ENCODE measurements around the gene TNIP3. TPM values are rescaled to one million over a fixed set of nuclear protein-coding genes. Genes with fewer than 3 reads are reported as not detected.

The TNIP3 gene
- total and polyA plus RNA-seq, 2 donors (not counting 1 experiment from before 2014, with no cell fraction given): 0.50 to 0.51 TPM

GRCh38 chr4:121100093-121100775, 63.9 kb downstream of the TNIP3 start:
- Histone ChIP-seq H3K36me3 (ENCODE audit: control insufficient read depth, insufficient read depth, low read length) (no peaks in the 10 kb centered on the region), H4K20me1 (ENCODE audit: control insufficient read depth, extremely low read depth, insufficient read depth, low read length) (no peaks in the 10 kb centered on the region), H3K27me3 (ENCODE audit: control insufficient read depth, insufficient read depth, low read length) (no peaks in the 10 kb centered on the region), H3K27ac (ENCODE audit: insufficient read depth, low read length) (no peak overlapping the region), H3K79me2 (ENCODE audit: control insufficient read depth, insufficient read depth, low read length) (no peaks in the 10 kb centered on the region), H3K9me3 (ENCODE audit: control insufficient read depth, insufficient read depth, low read depth, low read length) (no peaks in the 10 kb centered on the region), H3K9ac (ENCODE audit: insufficient read depth, low read length) (no peak overlapping the region), H3K4me2 (ENCODE audit: extremely low read depth, insufficient read depth, low read length) (no peak overlapping the region), H3K4me1 (ENCODE audit: control insufficient read depth, extremely low read depth, insufficient read depth, low read length) (no peaks in the 10 kb centered on the region), H3K4me3 (replicated peaks in 1 of 4; ENCODE audit: control extremely low read depth in 1 of 4, insufficient read depth in 1 of 4, low read depth in 3 of 4, low read length in 4 of 4) (no peak overlapping the region), H2AFZ (ENCODE audit: low read length) (no peak overlapping the region)
- TF ChIP-seq, protein P1, sequence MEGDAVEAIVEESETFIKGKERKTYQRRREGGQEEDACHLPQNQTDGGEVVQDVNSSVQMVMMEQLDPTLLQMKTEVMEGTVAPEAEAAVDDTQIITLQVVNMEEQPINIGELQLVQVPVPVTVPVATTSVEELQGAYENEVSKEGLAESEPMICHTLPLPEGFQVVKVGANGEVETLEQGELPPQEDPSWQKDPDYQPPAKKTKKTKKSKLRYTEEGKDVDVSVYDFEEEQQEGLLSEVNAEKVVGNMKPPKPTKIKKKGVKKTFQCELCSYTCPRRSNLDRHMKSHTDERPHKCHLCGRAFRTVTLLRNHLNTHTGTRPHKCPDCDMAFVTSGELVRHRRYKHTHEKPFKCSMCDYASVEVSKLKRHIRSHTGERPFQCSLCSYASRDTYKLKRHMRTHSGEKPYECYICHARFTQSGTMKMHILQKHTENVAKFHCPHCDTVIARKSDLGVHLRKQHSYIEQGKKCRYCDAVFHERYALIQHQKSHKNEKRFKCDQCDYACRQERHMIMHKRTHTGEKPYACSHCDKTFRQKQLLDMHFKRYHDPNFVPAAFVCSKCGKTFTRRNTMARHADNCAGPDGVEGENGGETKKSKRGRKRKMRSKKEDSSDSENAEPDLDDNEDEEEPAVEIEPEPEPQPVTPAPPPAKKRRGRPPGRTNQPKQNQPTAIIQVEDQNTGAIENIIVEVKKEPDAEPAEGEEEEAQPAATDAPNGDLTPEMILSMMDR (conservative IDR thresholded peaks at IDR 0.05 in 1 of 2, IDR thresholded peaks at IDR 0.05 in 1 of 2; ENCODE audit: low read depth in 1 of 2, low read length in 2 of 2): no peak
- no peak for TF ChIP-seq EZH2 (IDR thresholded peaks at IDR 0.05; ENCODE audit: low read length, missing control alignments)
- no peak for DNase-seq (ENCODE audit: low read depth in 2 of 2)

DNA sequence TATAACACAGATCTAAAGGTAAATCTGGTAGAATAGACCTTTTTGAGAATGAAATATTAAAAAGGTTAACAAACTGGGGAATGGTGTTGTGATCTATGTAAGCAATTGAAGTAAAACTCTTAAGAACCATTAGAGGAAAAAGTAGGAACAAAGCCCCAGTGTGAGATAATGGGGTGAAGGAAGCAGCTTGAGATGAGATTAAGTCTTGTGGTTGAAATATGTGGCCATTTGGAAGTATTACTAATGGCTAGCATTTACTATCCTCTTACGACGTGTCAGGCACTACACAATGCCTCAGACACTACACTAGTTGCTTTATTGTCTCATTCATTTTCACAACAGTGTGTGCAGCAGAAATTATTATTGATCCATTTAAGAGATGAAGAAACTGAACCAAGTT, 65.9 kb downstream of the TNIP3 start:
- no peak overlapping the region for H3K4me3 ChIP-seq (replicated peaks in 1 of 4; ENCODE audit: control extremely low read depth in 1 of 4, insufficient read depth in 1 of 4, low read depth in 3 of 4, low read length in 4 of 4)
- no peak for DNase-seq (ENCODE audit: low read depth in 2 of 2)
- no peak overlapping the region for H2AFZ ChIP-seq (ENCODE audit: low read length)
- H3K27me3 ChIP-seq (ENCODE audit: control insufficient read depth, insufficient read depth, low read length): no peaks in the 10 kb centered on the region
- no peaks in the 10 kb centered on the region for H3K4me1 ChIP-seq (ENCODE audit: control insufficient read depth, extremely low read depth, insufficient read depth, low read length)
- H3K79me2 ChIP-seq (ENCODE audit: control insufficient read depth, insufficient read depth, low read length): no peaks in the 10 kb centered on the region
- H3K27ac ChIP-seq (ENCODE audit: insufficient read depth, low read length): no peak overlapping the region
- H3K9ac ChIP-seq (ENCODE audit: insufficient read depth, low read length): no peak overlapping the region
- H3K4me2 ChIP-seq (ENCODE audit: extremely low read depth, insufficient read depth, low read length): no peak overlapping the region
- H3K9me3 ChIP-seq (ENCODE audit: control insufficient read depth, insufficient read depth, low read depth, low read length): no peaks in the 10 kb centered on the region
- no peaks in the 10 kb centered on the region for H3K36me3 ChIP-seq (ENCODE audit: control insufficient read depth, insufficient read depth, low read length)
- H4K20me1 ChIP-seq (ENCODE audit: control insufficient read depth, extremely low read depth, insufficient read depth, low read length): no peaks in the 10 kb centered on the region
- TF ChIP-seq EZH2 (IDR thresholded peaks at IDR 0.05; ENCODE audit: low read length, missing control alignments): no peak
- TF ChIP-seq, protein P1 (conservative IDR thresholded peaks at IDR 0.05 in 1 of 2, IDR thresholded peaks at IDR 0.05 in 1 of 2; ENCODE audit: low read depth in 1 of 2, low read length in 2 of 2): no peak

GRCh38 chr4:121096629-121097028, 67.5 kb downstream of the TNIP3 start:
- peak; percentile 27 to 72 for DNase-seq (ENCODE audit: low read depth in 2 of 2)
- Histone ChIP-seq H3K4me1 (ENCODE audit: control insufficient read depth, extremely low read depth, insufficient read depth, low read length) (no peaks in the 10 kb centered on the region), H3K9me3 (ENCODE audit: control insufficient read depth, insufficient read depth, low read depth, low read length) (no peaks in the 10 kb centered on the region)

More at GRCh38 chr4:121096629-121097028, 67.5 kb downstream of the TNIP3 start:
- Histone ChIP-seq H3K4me3 (replicated peaks in 1 of 4; ENCODE audit: control extremely low read depth in 1 of 4, insufficient read depth in 1 of 4, low read depth in 3 of 4, low read length in 4 of 4) (no peak overlapping the region), H2AFZ (ENCODE audit: low read length) (no peak overlapping the region), H3K79me2 (ENCODE audit: control insufficient read depth, insufficient read depth, low read length) (no peaks in the 10 kb centered on the region), H3K27ac (ENCODE audit: insufficient read depth, low read length) (no peak overlapping the region), H3K36me3 (ENCODE audit: control insufficient read depth, insufficient read depth, low read length) (no peaks in the 10 kb centered on the region), H3K27me3 (ENCODE audit: control insufficient read depth, insufficient read depth, low read length) (no peaks in the 10 kb centered on the region), H3K4me2 (ENCODE audit: extremely low read depth, insufficient read depth, low read length) (no peak overlapping the region), H4K20me1 (ENCODE audit: control insufficient read depth, extremely low read depth, insufficient read depth, low read length) (no peaks in the 10 kb centered on the region), H3K9ac (ENCODE audit: insufficient read depth, low read length) (no peak overlapping the region)
- TF ChIP-seq, protein P1 (conservative IDR thresholded peaks at IDR 0.05 in 1 of 2, IDR thresholded peaks at IDR 0.05 in 1 of 2; ENCODE audit: low read depth in 1 of 2, low read length in 2 of 2): peak in 1 of 2 donors; percentile 43
- no peak for TF ChIP-seq EZH2 (IDR thresholded peaks at IDR 0.05; ENCODE audit: low read length, missing control alignments)
